ENCODE results near the gene DDX3X. TPM values are rescaled to one million over a fixed set of nuclear protein-coding genes. Genes with fewer than 3 reads are reported as not detected.
"Not testable (repeated sequence)": the region's sequence is repeated elsewhere in the genome, so short reads cannot be mapped to it uniquely, and the experiment has no call there.

The DDX3X gene
- total RNA-seq, 1 experiment from 2014 or later = 219 TPM

DNA sequence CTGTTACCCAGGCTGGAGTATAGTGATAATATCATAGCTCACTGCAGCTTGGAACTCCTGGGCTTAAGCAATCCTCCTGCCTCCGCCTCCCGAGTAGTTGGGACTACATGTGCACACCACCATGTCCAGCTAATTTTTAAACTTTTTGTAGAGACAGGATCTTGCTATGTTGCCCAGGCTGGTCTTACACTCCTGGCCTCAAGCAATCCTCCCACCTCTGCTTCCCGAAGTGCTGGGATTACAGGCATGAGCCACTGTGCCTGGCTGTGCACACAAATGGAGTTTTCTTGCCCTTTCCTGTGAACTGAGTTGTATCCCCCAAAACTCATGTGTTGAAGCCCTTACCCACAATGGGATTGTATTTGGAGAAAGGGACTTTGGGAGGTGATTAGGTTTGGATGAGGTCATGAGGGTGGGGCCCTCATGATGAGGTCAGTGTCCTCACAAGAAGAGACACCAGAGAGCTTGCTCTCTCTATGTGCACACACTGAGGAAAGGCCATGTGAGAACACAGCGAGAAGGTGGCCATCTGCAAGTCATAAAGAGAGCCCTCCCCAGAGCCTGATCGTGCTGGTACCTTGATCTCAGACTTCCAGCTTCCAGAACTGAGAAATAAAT lies 40.1 kb downstream of the DDX3X start:
- DNase-seq (ENCODE audit: low read depth) = no peak

GRCh38 chrX:41377624-41378023 lies 43.7 kb downstream of the DDX3X start:
- no peak for DNase-seq (ENCODE audit: low read depth)

GRCh38 chrX:41381685-41382084 lies 47.7 kb downstream of the DDX3X start:
- DNase-seq (ENCODE audit: low read depth) = peak; percentile 66

GRCh38 chrX:41382714-41383645 lies 49.0 kb downstream of the DDX3X start:
- peak; percentile 17 for DNase-seq (ENCODE audit: low read depth)

DNA sequence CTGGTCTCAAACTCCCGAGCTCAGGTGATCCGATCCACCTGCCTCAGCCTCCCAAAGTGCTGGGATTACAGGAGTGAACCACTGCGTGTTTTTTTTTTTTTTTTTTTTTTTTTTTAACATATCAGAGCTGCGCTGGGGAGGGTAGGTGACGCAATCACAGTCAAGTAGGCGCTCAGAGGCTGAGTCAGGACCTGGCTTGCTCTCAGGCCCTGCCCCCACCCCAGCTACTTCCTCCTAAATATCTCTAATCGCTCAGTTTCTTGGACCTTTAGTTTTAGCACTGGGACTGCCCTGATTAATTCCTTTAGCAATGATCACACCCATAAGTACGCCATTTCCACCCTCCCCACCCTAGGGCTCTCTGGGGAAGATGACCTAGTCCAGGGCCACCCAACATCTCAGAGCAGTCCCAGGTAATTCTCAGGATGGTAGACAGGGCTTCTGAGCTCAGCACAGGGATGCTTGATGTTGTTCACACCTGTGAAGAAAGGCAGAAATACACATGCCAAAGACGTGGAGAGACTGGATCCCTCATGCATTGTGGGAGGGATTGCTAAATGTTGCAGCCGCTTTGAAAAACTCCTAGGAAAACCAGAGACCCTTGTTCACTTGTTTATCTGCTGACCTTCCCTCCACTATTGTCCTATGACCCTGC lies 50.2 kb downstream of the DDX3X start:
- peak; percentile 75 for DNase-seq (ENCODE audit: low read depth)

GRCh38 chrX:41386222-41386990 lies 52.4 kb downstream of the DDX3X start:
- no peak for DNase-seq (ENCODE audit: low read depth)

DNA sequence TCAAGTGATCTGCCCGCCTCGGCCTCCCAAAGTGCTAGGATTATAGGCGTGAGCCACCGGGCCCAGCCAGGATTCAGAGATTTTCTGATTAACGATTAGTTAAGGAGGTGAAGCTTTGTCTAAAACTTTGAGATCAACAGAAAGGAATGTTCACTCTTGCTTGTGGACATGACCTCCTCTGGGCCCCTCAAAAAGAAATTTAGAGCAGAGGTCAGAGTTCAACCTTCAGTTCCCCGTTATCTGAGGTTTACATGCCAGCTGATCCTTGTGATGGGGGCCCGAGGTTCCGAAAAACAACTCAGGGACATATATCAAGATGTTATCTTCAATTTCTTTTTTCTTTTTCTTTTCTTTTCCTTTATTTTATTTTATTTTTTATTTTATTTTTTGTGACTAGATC lies 54.6 kb downstream of the DDX3X start:
- DNase-seq (ENCODE audit: low read depth) = no peak

- no peak for DNase-seq (ENCODE audit: low read depth)
These were observed 55.4 kb downstream of the DDX3X start for GRCh38 chrX:41389311-41389888.

DNA sequence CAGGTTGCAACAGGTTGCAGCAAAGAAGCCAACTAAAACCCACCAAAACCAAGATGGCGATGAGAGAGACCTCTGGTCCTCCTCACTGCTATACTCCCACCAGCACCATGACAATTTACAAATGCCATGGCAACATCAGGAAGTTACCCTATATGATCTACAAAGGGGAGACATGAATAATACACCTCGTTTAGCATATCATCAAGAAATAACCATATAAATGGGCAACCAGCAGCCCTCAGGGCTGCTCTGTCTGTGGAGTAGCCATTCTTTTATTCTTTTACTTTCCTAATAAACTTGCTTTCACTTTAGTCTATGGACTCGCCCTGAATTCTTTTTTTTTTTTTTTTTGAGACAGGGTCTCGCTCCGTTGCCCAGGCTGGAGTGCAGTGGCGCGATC lies 56.6 kb downstream of the DDX3X start:
- not testable (repeated sequence) for DNase-seq (ENCODE audit: low read depth)

GRCh38 chrX:41391606-41392005 lies 57.6 kb downstream of the DDX3X start:
- DNase-seq (ENCODE audit: low read depth) = no peak

DNA sequence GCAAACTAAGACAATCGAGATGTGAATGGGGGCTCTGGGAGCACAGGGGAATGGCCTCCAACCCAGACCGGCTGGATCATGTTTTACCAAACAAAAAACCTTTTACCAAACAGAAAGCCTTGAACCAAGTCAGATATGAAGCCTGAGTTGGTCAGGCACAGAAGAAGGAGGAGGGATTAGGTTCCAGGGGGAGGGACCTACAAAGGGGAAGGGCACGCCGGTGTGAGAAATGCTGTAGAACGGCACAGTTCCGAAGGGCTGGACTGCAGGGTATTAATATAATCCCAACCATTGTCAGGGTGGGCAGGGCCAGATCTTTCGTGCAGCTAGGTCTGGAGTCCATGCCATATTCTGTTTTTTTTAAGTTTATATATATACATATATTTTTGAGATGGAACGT lies 60.3 kb downstream of the DDX3X start:
- no peak for DNase-seq (ENCODE audit: low read depth)

DNA sequence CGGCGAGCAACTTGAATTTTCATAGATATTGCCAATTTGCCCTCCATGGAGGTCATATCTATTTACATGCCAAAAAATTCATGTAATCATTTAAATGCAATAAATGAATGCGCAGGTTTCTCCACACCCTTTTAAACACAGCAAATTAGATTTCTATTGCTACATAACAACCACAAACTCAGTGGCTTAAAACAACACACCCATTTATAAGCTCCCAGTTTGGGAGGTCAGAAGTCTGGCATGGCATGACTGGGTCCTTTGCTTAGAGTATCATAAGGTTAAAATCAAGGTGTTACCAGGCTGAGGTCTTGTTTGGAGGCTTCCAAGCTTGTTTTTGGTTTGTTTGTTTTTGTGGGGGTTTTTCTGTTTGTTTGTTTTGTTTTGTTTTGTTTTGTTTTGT lies 63.3 kb downstream of the DDX3X start:
- no peak for DNase-seq (ENCODE audit: low read depth)

DNA sequence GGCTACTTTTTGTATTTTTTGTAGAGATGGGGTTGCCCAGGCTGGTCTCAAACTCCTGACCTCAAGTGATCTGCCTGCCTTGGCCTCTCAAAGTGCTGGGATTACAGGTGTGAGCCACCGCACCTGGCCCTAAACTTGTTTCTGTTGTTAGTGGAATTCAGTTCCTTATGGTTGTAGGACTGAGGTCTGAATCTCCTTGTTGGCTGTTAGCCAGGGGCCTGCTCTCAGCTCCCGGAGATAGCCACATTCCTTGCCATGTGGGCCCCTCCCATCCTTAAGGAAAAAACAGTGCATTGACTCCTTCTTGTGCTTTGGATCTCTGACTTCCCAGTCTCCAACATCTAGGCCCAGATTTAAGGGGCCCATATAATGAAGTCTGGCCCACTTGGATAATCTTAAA lies 63.8 kb downstream of the DDX3X start:
- DNase-seq (ENCODE audit: low read depth) = no peak

DNA sequence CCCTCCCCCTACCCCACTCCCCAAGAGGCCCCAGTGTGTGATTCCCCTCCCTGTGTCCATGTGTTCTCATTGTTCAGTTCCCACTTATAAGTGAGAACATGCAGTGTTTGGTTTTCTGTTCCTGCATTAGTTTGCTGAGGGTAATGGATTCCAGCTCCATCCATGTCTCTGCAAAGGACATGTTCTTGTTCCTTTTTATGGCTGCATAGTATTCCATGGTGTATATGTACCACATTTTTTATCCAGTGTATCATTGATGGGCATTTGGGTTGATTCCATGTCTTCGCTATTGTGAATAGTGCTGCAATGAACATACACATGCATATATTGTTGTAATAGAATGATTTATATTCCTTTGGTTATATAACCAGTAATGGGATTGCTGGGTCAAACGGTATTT lies 68.6 kb downstream of the DDX3X start:
- DNase-seq (ENCODE audit: low read depth) = not testable (repeated sequence)

DNA sequence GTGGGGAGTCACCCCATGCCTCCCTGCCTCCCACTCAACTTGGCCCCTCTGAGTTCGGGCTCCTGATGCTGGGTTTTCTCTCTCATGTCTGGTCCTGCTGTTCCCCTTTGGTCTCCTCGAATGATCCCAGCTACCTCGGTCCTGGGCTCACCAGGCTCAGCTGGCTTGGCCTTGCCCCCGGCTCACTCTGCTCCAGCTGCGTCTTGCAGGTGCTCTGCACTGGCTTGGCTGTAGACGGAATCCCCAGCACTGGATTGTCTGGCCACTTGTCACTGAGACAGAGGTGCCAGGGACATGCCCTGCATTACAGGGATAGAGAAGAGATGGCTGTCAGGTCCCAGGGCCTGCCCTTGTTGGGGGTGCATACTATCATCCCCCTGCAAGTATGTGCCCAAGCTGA lies 71.6 kb downstream of the DDX3X start:
- no peak for DNase-seq (ENCODE audit: low read depth)

- DNase-seq (ENCODE audit: low read depth) = peak; percentile 43
These were observed 72.2 kb downstream of the DDX3X start for GRCh38 chrX:41406201-41406600.

DNA sequence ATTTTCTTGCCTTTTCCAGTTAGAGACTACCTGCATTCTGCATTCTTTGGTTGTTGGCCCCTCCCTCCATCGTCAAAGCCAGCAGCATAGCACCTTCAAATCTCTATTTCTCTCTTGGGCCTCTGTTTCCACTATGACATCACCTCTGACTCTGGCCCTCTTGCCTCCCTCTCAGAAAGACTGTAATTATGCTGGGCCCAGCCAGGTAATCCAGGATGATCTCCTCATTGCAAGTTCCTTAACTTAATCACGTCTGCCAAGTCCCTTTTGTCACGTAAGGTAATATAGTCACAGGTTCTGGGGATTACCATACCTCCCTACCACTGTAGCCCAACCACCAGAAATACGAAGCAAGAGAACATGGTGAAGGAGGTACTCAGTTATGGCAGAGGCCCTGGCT lies 73.9 kb downstream of the DDX3X start:
- DNase-seq (ENCODE audit: low read depth) = no peak

DNA sequence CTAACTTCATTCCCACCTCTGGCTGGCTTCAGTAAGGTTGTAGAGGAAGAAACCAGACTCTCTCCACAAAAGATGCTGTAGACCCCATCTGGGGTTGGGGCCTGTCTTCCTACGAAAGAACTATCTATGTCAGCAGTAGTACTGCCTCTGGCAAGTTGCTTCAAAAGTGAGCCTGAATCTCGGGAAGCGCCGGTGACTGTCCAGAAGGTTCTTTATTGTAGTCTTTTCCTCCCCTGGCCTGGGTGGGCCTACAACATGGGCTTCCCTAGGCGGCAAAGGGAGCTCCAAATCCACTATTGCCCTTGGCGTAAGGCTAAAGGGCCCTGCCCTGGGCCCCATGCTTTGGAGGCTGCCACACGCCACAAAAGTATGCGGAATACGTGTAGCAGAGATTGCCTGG lies 74.6 kb downstream of the DDX3X start:
- no peak for DNase-seq (ENCODE audit: low read depth)

- DNase-seq (ENCODE audit: low read depth) = no peak
These were observed 75.0 kb downstream of the DDX3X start for GRCh38 chrX:41409006-41409405.

- DNase-seq (ENCODE audit: low read depth) = not testable (repeated sequence)
These were observed 77.3 kb downstream of the DDX3X start for GRCh38 chrX:41411222-41411621.

DNA sequence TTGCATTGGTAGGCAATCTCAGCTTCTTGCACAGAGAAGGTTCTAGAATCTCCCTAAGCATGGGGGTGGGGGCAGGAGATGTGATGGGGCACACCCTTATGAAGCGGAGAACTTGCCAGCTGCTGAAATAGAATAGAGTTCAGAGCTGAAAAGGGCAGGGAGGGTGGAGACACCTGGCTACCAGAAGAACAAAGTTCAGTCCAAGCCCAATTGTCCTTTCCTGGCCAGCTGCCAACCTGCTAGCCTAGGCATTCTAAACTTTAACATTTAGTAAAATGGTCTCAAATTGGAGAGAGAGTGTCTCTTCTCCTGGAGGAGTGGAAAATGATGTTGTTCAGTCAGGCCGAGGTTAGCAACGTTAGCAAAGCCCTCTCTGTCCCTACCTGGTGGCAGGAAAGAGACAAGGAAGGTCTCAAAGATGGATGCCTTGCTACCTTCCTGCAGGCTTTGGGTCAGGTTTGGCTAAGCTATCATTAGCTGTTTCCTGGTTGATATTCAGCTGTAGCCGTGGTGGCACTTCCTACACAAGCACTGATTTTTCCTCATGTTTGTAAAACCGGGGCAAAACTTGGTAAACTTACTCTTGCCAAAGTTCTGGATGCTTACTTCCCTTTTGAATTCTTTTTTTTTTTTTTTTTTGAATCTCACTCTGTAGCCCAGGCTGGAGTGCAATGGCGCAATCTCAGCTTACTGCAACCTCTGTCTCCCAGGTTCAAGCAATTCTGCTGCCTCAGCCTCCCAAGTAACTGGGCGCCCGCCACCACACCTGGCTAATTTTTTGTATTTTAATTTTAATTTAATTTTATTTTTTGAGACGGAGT lies 78.5 kb downstream of the DDX3X start:
- DNase-seq (ENCODE audit: low read depth) = no peak

Measured in Daoy (cell line).